ENCODE results near the gene NCF2.

- TF ChIP-seq, protein P1, sequence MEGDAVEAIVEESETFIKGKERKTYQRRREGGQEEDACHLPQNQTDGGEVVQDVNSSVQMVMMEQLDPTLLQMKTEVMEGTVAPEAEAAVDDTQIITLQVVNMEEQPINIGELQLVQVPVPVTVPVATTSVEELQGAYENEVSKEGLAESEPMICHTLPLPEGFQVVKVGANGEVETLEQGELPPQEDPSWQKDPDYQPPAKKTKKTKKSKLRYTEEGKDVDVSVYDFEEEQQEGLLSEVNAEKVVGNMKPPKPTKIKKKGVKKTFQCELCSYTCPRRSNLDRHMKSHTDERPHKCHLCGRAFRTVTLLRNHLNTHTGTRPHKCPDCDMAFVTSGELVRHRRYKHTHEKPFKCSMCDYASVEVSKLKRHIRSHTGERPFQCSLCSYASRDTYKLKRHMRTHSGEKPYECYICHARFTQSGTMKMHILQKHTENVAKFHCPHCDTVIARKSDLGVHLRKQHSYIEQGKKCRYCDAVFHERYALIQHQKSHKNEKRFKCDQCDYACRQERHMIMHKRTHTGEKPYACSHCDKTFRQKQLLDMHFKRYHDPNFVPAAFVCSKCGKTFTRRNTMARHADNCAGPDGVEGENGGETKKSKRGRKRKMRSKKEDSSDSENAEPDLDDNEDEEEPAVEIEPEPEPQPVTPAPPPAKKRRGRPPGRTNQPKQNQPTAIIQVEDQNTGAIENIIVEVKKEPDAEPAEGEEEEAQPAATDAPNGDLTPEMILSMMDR (IDR thresholded peaks at IDR 0.05), result no peak
- no peak for TF ChIP-seq POLR2A (IDR thresholded peaks at IDR 0.05)
These were observed 6.8 kb downstream of the NCF2 start for GRCh38 chr1:183583466-183583865.

All from uterus (tissue), 2 donors.